B cell (primary cell): ENCODE results near the gene CELA1. TPM values are rescaled to one million over a fixed set of nuclear protein-coding genes. Genes with fewer than 3 reads are reported as not detected.

Experiments used
- ATAC-seq: fragments of 200-7000 bp; cut with Tn5 transposase; one replicate; pipeline ENCODE4 v1.10.0; 2021; ENCODE audit warnings: low read depth, mild to moderate bottlenecking, moderate number of reproducible peaks, moderate library complexity
- CTCF ChIA-PET: fragments of 350-600 bp; sonication (Branson Sonifier 250); formaldehyde crosslinking; loops from one replicate; lab custom pipeline; 2021; ENCODE audit warnings: antibody characterized with exemption, inconsistent platforms; lab: Charles Lee
- POLR2A ChIA-PET: fragments of 350-600 bp; sonication (Branson Sonifier 250); formaldehyde crosslinking; loops from one replicate; lab custom pipeline; 2021; ENCODE audit warnings: antibody characterized with exemption; lab: Charles Lee
- DNase-seq: peaks from one replicate; pipeline ENCODE4 v3.0.0; 2013
- H2AFZ ChIP-seq: 2 replicates; pipeline ENCODE4 v1.6.1; 2012; ENCODE audit warnings: mild to moderate bottlenecking, low read depth, low read length; ENCODE audit not compliant: insufficient read depth, poor library complexity, severe bottlenecking
- H3K27ac ChIP-seq, 2 donors: 1 replicate in 1 of 2; 2 replicates in 1 of 2; pipeline ENCODE4 v1.5.1; 2012 to 2013; ENCODE audit warnings: low read length in 2 of 2, mild to moderate bottlenecking in 2 of 2, moderate library complexity in 1 of 2
- H3K27me3 ChIP-seq, 4 experiments: fragments of 200-600 bp in 1 of 4; sonication (generic) in 1 of 4; replicated peaks in 1 of 4; 1 replicate in 2 of 4; 2 replicates in 2 of 4; pipeline versions ENCODE4 v1.6.1 to v1.7.0; 2013 to 2016; ENCODE audit warnings: low read length in 3 of 4, mild to moderate bottlenecking in 2 of 4, mixed read lengths in 1 of 4, moderate library complexity in 1 of 4; ENCODE audit not compliant: insufficient read depth in 4 of 4, control insufficient read depth in 3 of 4; ENCODE audit errors: control extremely low read depth in 1 of 4
- H3K36me3 ChIP-seq, 2 experiments: replicated peaks in 1 of 2; 1 replicate in 1 of 2; 2 replicates in 1 of 2; pipeline versions ENCODE4 v1.6.1 to v1.7.1; 2013; ENCODE audit warnings: low read length in 1 of 2; ENCODE audit not compliant: insufficient read depth in 2 of 2, control insufficient read depth in 1 of 2; ENCODE audit errors: control extremely low read depth in 1 of 2, extremely low read depth in 1 of 2
- H3K4me1 ChIP-seq, 2 donors: fragments of 200-600 bp in 1 of 2; sonication (generic) in 1 of 2; 1 replicate in 1 of 2; 2 replicates in 1 of 2; pipeline versions ENCODE4 v1.5.1 to v1.6.1; 2013 to 2017; ENCODE audit warnings: low read length in 2 of 2; ENCODE audit not compliant: control insufficient read depth in 2 of 2, insufficient read depth in 2 of 2
- H3K4me2 ChIP-seq: replicated peaks from 2 replicates; pipeline ENCODE3; 2012; ENCODE audit warnings: mild to moderate bottlenecking, low read depth, low read length; ENCODE audit not compliant: poor library complexity, severe bottlenecking
- H3K4me3 ChIP-seq, 5 experiments: fragments of 200-600 bp in 1 of 5; sonication (generic) in 1 of 5; 1 replicate in 3 of 5; 2 replicates in 2 of 5; pipeline versions ENCODE4 v1.5.1 to v1.7.0; 2011 to 2016; ENCODE audit warnings: low read length in 4 of 5, mild to moderate bottlenecking in 4 of 5, low read depth in 2 of 5, control low read depth in 1 of 5, moderate library complexity in 1 of 5; ENCODE audit not compliant: insufficient read depth in 1 of 5; ENCODE audit errors: control extremely low read depth in 1 of 5, extremely low read depth in 1 of 5
- H3K79me2 ChIP-seq: fragments of 200-600 bp; sonication (generic); one replicate; pipeline ENCODE4 v1.6.0; 2016; ENCODE audit warnings: low read length; ENCODE audit not compliant: control insufficient read depth, insufficient read depth
- H3K9ac ChIP-seq: fragments of 200-600 bp; sonication (generic); 2 replicates; pipeline ENCODE4 v1.6.1; 2017; ENCODE audit warnings: mild to moderate bottlenecking, low read length, moderate library complexity
- H3K9me3 ChIP-seq, 3 donors: one replicate each; pipeline versions ENCODE4 v1.6.1 to v1.7.1; 2013; ENCODE audit warnings: low read length in 2 of 3; ENCODE audit not compliant: control insufficient read depth in 2 of 3, insufficient read depth in 1 of 3; ENCODE audit errors: control extremely low read depth in 1 of 3
- H4K20me1 ChIP-seq: 2 replicates; pipeline ENCODE4 v1.6.0; 2012; ENCODE audit warnings: mild to moderate bottlenecking, low read length; ENCODE audit not compliant: insufficient read depth, control insufficient read depth, poor library complexity, severe bottlenecking
- H3K27ac Mint-ChIP-seq: one replicate; pipeline ENCODE4 v1.8.0; 2021; ENCODE audit warnings: mixed read lengths
- H3K27me3 Mint-ChIP-seq: one replicate; pipeline ENCODE4 v1.8.0; 2021; ENCODE audit warnings: mixed read lengths
- H3K4me1 Mint-ChIP-seq: one replicate; pipeline ENCODE4 v1.8.0; 2021; ENCODE audit warnings: mixed read lengths
- H3K4me3 Mint-ChIP-seq: one replicate; pipeline ENCODE4 v1.8.0; 2021; ENCODE audit warnings: mixed read lengths
- H3K9me3 Mint-ChIP-seq: one replicate; pipeline ENCODE4 v1.8.0; 2022; ENCODE audit warnings: mixed read lengths; ENCODE audit not compliant: insufficient read depth
- CTCF ChIP-seq: fragments of 200-600 bp; IDR thresholded peaks from one replicate; pipeline ENCODE4 v1.8.0; 2022; ENCODE audit warnings: antibody characterized with exemption, mild to moderate bottlenecking
- EZH2 ChIP-seq: IDR thresholded peaks from 2 replicates; pipeline ENCODE4 v1.6.1; 2012; ENCODE audit warnings: borderline replicate concordance, low read depth, mild to moderate bottlenecking, moderate library complexity, low read length; ENCODE audit not compliant: insufficient read depth, poor library complexity, severe bottlenecking
- WGBS: methylation state at CpG from one replicate; pipeline ENCODE4 v1.1.5; 2013; ENCODE audit warnings: missing lambda C conversion rate; ENCODE audit not compliant: insufficient coverage; 5-methylcytosine and 5-hydroxymethylcytosine counted together
- intact Hi-C: fragments of 100-400 bp; cut with micrococcal nuclease; formaldehyde crosslinking; loops from one replicate; pipeline ENCODE4 v1.10.0; 2022
- polyA plus RNA-seq: library from polyadenylated mRNA; depleted of rRNA; stranded (reverse); fragments of >200 nt; gene quantifications from 2 replicates; pipeline ENCODE4 v1.2.3, GENCODE V29; 2012
- total RNA-seq, 2 donors: library from RNA; stranded (reverse); fragments of 120-200 nt in 1 of 2; gene quantifications; 1 replicate in 1 of 2; 2 replicates in 1 of 2; pipeline versions ENCODE4 v1.2.3 to v1.2.4, GENCODE V29; 2013 to 2022

The CELA1 gene
- total and polyA plus RNA-seq, 2 donors (not counting 1 experiment from before 2014, with no cell fraction given): not detected

- no peak overlapping the region for H3K27ac ChIP-seq
- no peak overlapping the region for H3K9ac ChIP-seq
- no peaks in the 10 kb centered on the region for H3K27me3 Mint-ChIP-seq
- H3K36me3 ChIP-seq: peaks cover 13 to 39% of the 10 kb centered on the region in 2 experiments
- CTCF ChIA-PET: interaction anchor here (7.0 kb wide), 1 partner anchor 30 kb away, joined by 87 read pairs; no protein-coding TSS in a partner anchor
- peaks cover 48% of the 10 kb centered on the region for H3K79me2 ChIP-seq
- no peak overlapping the region for H3K4me2 ChIP-seq
- peaks cover 2 to 3% of the 10 kb centered on the region in 2 donors for H3K4me1 ChIP-seq
- H2AFZ ChIP-seq: no peak overlapping the region
- DNase-seq (no peak), ATAC-seq (no peak)
- TF ChIP-seq EZH2 (no peak), CTCF (no peak)
- no peaks in the 10 kb centered on the region for H3K9me3 ChIP-seq
- no CpG with 5 or more reads among the region's 1 CpG for WGBS
- intact Hi-C loops: no loop called here
- no peaks in the 10 kb centered on the region for H3K9me3 Mint-ChIP-seq
- H4K20me1 ChIP-seq: no peaks in the 10 kb centered on the region
- H3K27ac Mint-ChIP-seq: no peak overlapping the region
- H3K4me3 Mint-ChIP-seq: no peak overlapping the region
- peaks cover 29% of the 10 kb centered on the region for H3K4me1 Mint-ChIP-seq
- no peak overlapping the region for H3K4me3 ChIP-seq
- POLR2A ChIA-PET: no interaction called here
- H3K27me3 ChIP-seq: no peaks in the 10 kb centered on the region
These were observed 35.1 kb downstream of the CELA1 start for GRCh38 chr12:51311389-51311788.

GRCh38 chr12:51307655-51308593, 38.6 kb downstream of the CELA1 start:
- no peak for ATAC-seq
- H3K79me2 ChIP-seq: peaks cover 38% of the 10 kb centered on the region
- no peak overlapping the region for H3K9ac ChIP-seq
- peak; percentile 29 for DNase-seq
- H3K27me3 Mint-ChIP-seq: no peaks in the 10 kb centered on the region
- H3K4me1 ChIP-seq: peaks cover 2 to 4% of the 10 kb centered on the region in 2 donors
- H3K4me3 Mint-ChIP-seq: no peak overlapping the region
- peaks cover 10 to 48% of the 10 kb centered on the region in 2 experiments for H3K36me3 ChIP-seq
- TF ChIP-seq CTCF: no peak
- no peak for TF ChIP-seq EZH2
- H3K4me2 ChIP-seq: no peak overlapping the region
- no peak overlapping the region for H2AFZ ChIP-seq
- no peaks in the 10 kb centered on the region for H3K27me3 ChIP-seq
- POLR2A ChIA-PET: interaction anchor here (0.5 to 1.1 kb wide), 2 partner anchors 11 to 25 kb away, joined by 3 read pairs; no protein-coding TSS in a partner anchor
- no peak overlapping the region for H3K27ac Mint-ChIP-seq
- H3K4me1 Mint-ChIP-seq: peaks cover 25% of the 10 kb centered on the region
- CTCF ChIA-PET: interaction anchor here (0.5 to 7.0 kb wide), 8 partner anchors 11 to 295 kb away, joined by 3 to 87 read pairs (median 4); no protein-coding TSS in a partner anchor
- 91% methylated on average over 1 of the region's 6 CpGs for WGBS
- no peaks in the 10 kb centered on the region for H3K9me3 Mint-ChIP-seq
- peaks cover 16% of the 10 kb centered on the region for H4K20me1 ChIP-seq
- intact Hi-C loops: loop anchor here (1.0 kb wide), 1 partner anchor 33 kb away; no protein-coding TSS in a partner anchor
- H3K4me3 ChIP-seq: no peak overlapping the region
- no peaks in the 10 kb centered on the region for H3K9me3 ChIP-seq
- no peak overlapping the region for H3K27ac ChIP-seq
